ENCODE results near the gene GPC6.

GPC6 gene

GRCh38 chr13:94280845-94281244, 1054.2 kb downstream of the GPC6 start:
- TF ChIP-seq, protein P1, sequence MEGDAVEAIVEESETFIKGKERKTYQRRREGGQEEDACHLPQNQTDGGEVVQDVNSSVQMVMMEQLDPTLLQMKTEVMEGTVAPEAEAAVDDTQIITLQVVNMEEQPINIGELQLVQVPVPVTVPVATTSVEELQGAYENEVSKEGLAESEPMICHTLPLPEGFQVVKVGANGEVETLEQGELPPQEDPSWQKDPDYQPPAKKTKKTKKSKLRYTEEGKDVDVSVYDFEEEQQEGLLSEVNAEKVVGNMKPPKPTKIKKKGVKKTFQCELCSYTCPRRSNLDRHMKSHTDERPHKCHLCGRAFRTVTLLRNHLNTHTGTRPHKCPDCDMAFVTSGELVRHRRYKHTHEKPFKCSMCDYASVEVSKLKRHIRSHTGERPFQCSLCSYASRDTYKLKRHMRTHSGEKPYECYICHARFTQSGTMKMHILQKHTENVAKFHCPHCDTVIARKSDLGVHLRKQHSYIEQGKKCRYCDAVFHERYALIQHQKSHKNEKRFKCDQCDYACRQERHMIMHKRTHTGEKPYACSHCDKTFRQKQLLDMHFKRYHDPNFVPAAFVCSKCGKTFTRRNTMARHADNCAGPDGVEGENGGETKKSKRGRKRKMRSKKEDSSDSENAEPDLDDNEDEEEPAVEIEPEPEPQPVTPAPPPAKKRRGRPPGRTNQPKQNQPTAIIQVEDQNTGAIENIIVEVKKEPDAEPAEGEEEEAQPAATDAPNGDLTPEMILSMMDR (conservative IDR thresholded peaks at IDR 0.05; ENCODE audit: low read depth, low read length) = no peak
- no peaks in the 10 kb centered on the region for H4K20me1 ChIP-seq (ENCODE audit: insufficient read depth)
- H3K4me1 ChIP-seq (ENCODE audit: low read depth, poor library complexity, severe bottlenecking) = no peaks in the 10 kb centered on the region
- H3K27ac ChIP-seq = no peak overlapping the region
- no peak overlapping the region for H3K4me3 ChIP-seq (IDR thresholded peaks at IDR 0.05; ENCODE audit: insufficient read depth, low read depth, low read length)
- no peaks in the 10 kb centered on the region for H3K36me3 ChIP-seq (ENCODE audit: insufficient read depth)
- no peak overlapping the region for H3K9ac ChIP-seq
- H3K79me2 ChIP-seq (ENCODE audit: insufficient read depth, low read depth) = no peaks in the 10 kb centered on the region
- no peak overlapping the region for H3K4me2 ChIP-seq
- H2AFZ ChIP-seq (ENCODE audit: low read depth) = no peak overlapping the region
- no peaks in the 10 kb centered on the region for H3K27me3 ChIP-seq (ENCODE audit: insufficient read depth, low read depth)

DNA sequence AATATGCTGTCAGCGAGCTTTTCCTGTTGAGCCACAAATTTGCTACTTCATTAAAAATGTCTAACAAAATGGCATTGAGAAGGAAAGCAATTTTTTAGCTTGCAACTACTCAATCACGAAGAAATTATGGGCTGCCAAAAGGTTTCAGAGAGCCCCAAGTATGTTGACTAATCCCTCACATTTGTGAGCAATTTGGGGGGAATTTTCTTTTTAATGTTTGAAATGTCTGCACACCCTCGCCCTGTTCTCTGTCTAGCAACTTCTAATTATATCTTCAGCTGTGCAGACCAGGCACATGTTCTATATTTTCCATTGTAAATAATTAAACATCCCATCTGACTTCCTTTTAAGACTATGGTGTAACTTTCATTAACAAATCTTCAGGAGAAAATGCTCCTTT, 1060.0 kb downstream of the GPC6 start:
- Histone ChIP-seq H3K27me3 (ENCODE audit: insufficient read depth, low read depth) (no peaks in the 10 kb centered on the region), H3K27ac (no peak overlapping the region), H3K79me2 (ENCODE audit: insufficient read depth, low read depth) (no peaks in the 10 kb centered on the region), H3K4me2 (no peak overlapping the region), H3K4me1 (ENCODE audit: low read depth, poor library complexity, severe bottlenecking) (no peaks in the 10 kb centered on the region), H2AFZ (ENCODE audit: low read depth) (no peak overlapping the region), H3K36me3 (ENCODE audit: insufficient read depth) (no peaks in the 10 kb centered on the region), H3K4me3 (IDR thresholded peaks at IDR 0.05; ENCODE audit: insufficient read depth, low read depth, low read length) (no peak overlapping the region), H4K20me1 (ENCODE audit: insufficient read depth) (no peaks in the 10 kb centered on the region), H3K9ac (no peak overlapping the region)
- TF ChIP-seq, protein P1 (conservative IDR thresholded peaks at IDR 0.05; ENCODE audit: low read depth, low read length) = no peak

GRCh38 chr13:94291631-94292322, 1065.2 kb downstream of the GPC6 start:
- Histone ChIP-seq H3K27me3 (ENCODE audit: insufficient read depth, low read depth) (no peaks in the 10 kb centered on the region), H3K4me1 (ENCODE audit: low read depth, poor library complexity, severe bottlenecking) (no peaks in the 10 kb centered on the region), H3K27ac (no peak overlapping the region), H2AFZ (ENCODE audit: low read depth) (no peak overlapping the region), H3K4me3 (IDR thresholded peaks at IDR 0.05; ENCODE audit: insufficient read depth, low read depth, low read length) (no peak overlapping the region), H3K4me2 (no peak overlapping the region), H4K20me1 (ENCODE audit: insufficient read depth) (no peaks in the 10 kb centered on the region), H3K9ac (no peak overlapping the region), H3K36me3 (ENCODE audit: insufficient read depth) (no peaks in the 10 kb centered on the region), H3K79me2 (ENCODE audit: insufficient read depth, low read depth) (no peaks in the 10 kb centered on the region)
- TF ChIP-seq, protein P1 (conservative IDR thresholded peaks at IDR 0.05; ENCODE audit: low read depth, low read length) = no peak

DNA sequence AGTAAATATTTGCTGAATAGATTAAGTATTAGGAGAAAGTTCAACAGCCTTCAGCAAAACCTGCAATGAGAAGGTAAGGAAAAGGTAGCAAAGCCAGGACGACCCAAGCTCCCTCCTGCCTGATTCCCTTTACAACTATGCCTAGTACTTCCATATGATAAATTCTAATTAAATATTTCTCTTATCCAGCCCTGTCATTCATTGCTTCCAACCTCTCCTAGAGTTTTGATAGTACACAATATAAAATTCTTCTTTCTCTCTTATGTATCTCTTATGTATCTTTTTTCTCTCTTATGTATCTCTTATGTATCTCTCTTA, 1065.7 kb downstream of the GPC6 start:
- H3K9ac ChIP-seq = no peak overlapping the region
- H3K27ac ChIP-seq = no peak overlapping the region
- H3K27me3 ChIP-seq (ENCODE audit: insufficient read depth, low read depth) = no peaks in the 10 kb centered on the region
- H3K4me2 ChIP-seq = no peak overlapping the region
- no peak overlapping the region for H3K4me3 ChIP-seq (IDR thresholded peaks at IDR 0.05; ENCODE audit: insufficient read depth, low read depth, low read length)
- no peaks in the 10 kb centered on the region for H3K79me2 ChIP-seq (ENCODE audit: insufficient read depth, low read depth)
- H4K20me1 ChIP-seq (ENCODE audit: insufficient read depth) = no peaks in the 10 kb centered on the region
- TF ChIP-seq, protein P1 (conservative IDR thresholded peaks at IDR 0.05; ENCODE audit: low read depth, low read length) = no peak
- H3K4me1 ChIP-seq (ENCODE audit: low read depth, poor library complexity, severe bottlenecking) = no peaks in the 10 kb centered on the region
- H3K36me3 ChIP-seq (ENCODE audit: insufficient read depth) = no peaks in the 10 kb centered on the region
- no peak overlapping the region for H2AFZ ChIP-seq (ENCODE audit: low read depth)
